ENCODE results near the gene TRIM38. TPM values are rescaled to one million over a fixed set of nuclear protein-coding genes. Genes with fewer than 3 reads are reported as not detected.

Gene TRIM38
- total and polyA plus RNA-seq, 2 donors (not counting 3 experiments of a cell fraction or from before 2014, with no cell fraction given): 5.1 to 13.2 TPM

DNA sequence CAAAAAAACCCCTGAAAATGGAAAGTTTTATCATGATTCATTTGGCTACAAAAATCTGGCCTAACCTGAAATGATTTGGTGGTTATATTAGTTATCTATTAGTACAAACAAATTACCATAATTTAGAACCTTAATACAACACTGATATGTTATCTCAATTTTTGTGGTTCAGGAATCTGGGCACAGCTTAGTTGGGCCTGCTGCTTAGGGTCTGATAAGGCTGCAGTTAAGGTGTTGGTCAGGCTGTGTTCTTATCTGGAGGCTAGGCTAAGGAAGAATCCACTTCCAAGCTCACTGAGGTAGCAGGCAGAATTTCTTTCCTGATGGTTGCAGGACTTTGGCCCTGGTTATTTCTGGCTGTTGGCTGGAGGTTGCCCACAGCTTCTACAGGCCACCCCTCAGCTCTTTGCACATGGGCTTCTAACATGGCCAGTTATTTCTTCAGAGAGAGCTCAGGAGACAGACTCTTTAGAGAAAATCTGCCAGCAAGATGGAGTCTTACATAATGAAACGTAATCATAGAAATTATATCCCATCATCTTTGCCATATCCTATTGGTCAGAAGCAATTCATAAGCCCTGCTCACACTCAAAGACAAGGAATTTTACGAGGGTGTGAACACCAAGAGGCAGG, 11.4 kb downstream of the TRIM38 start:
- no peak overlapping the region for H3K4me2 ChIP-seq (ENCODE audit: insufficient read depth, low read length)
- FAIRE-seq: no peak
- H3K4me1 ChIP-seq (ENCODE audit: control insufficient read depth, extremely low read depth, insufficient read depth, low read length): peaks cover 19% of the 10 kb centered on the region
- TF ChIP-seq EZH2 (IDR thresholded peaks at IDR 0.05; ENCODE audit: borderline replicate concordance, low read depth, low read length, severe bottlenecking): no peak
- TF ChIP-seq JUN (IDR thresholded peaks at IDR 0.05; ENCODE audit: borderline replicate concordance, insufficient read depth, insufficient read length, low read depth): no peak
- TF ChIP-seq MYC (IDR thresholded peaks at IDR 0.05; ENCODE audit: low read depth, low read length): no peak
- TF ChIP-seq POLR2AphosphoS5 (IDR thresholded peaks at IDR 0.05; ENCODE audit: insufficient read depth, low read depth, low read length): no peak
- no peak for TF ChIP-seq GATA2 (IDR thresholded peaks at IDR 0.05; ENCODE audit: insufficient read depth, insufficient read length, low read depth, low read length)
- no peak for TF ChIP-seq POLR2A (IDR thresholded peaks at IDR 0.05; ENCODE audit: low read depth, low read length)
- TF ChIP-seq, protein P1, sequence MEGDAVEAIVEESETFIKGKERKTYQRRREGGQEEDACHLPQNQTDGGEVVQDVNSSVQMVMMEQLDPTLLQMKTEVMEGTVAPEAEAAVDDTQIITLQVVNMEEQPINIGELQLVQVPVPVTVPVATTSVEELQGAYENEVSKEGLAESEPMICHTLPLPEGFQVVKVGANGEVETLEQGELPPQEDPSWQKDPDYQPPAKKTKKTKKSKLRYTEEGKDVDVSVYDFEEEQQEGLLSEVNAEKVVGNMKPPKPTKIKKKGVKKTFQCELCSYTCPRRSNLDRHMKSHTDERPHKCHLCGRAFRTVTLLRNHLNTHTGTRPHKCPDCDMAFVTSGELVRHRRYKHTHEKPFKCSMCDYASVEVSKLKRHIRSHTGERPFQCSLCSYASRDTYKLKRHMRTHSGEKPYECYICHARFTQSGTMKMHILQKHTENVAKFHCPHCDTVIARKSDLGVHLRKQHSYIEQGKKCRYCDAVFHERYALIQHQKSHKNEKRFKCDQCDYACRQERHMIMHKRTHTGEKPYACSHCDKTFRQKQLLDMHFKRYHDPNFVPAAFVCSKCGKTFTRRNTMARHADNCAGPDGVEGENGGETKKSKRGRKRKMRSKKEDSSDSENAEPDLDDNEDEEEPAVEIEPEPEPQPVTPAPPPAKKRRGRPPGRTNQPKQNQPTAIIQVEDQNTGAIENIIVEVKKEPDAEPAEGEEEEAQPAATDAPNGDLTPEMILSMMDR (IDR thresholded peaks at IDR 0.05; ENCODE audit: extremely low read depth in 1 of 2, insufficient read depth in 1 of 2, low read depth in 1 of 2, low read length in 2 of 2): no peak
- no peak for TF ChIP-seq FOS (IDR thresholded peaks at IDR 0.05; ENCODE audit: borderline replicate concordance, insufficient read depth, low read length)
- no peak for TF ChIP-seq MAX (IDR thresholded peaks at IDR 0.05; ENCODE audit: insufficient read depth, insufficient read length)
- POLR2A ChIA-PET: no interaction called here
- dilution Hi-C loops (cut with MboI; ENCODE audit: extremely low pct_ligation_motif_present, low sequenced_read_pairs) (no loop called here), intact Hi-C loops (cut with micrococcal nuclease) (no loop called here)
- no peaks in the 10 kb centered on the region for H4K20me1 ChIP-seq (replicated peaks; ENCODE audit: control insufficient read depth, extremely low read depth, insufficient read depth, low read length)
- H2AFZ ChIP-seq (ENCODE audit: low read depth, low read length): no peak overlapping the region
- H3K4me3 ChIP-seq (replicated peaks in 1 of 3; ENCODE audit: insufficient read depth in 1 of 3, low read depth in 1 of 3, low read length in 3 of 3): no peak overlapping the region
- H3K36me3 ChIP-seq (ENCODE audit: control insufficient read depth in 2 of 2, extremely low read depth in 1 of 2, insufficient read depth in 2 of 2, low read length in 2 of 2): peaks cover 36 to 42% of the 10 kb centered on the region in 2 experiments
- no TSS peak for BruUV-seq (replicated peaks)
- DNase-seq (ENCODE audit: low read depth, low spot score): no peak
- CTCF ChIA-PET: interaction anchor here (0.6 to 2.8 kb wide), 2 partner anchors 19 to 932 kb away, joined by 3 to 8 read pairs; no protein-coding TSS in a partner anchor
- no peaks in the 10 kb centered on the region for H3K9me3 ChIP-seq (replicated peaks; ENCODE audit: control insufficient read depth, insufficient read depth, low read length)
- H3K9ac ChIP-seq (replicated peaks; ENCODE audit: extremely low read depth, insufficient read depth, low read length): no peak overlapping the region
- no peak overlapping the region for H3K27ac ChIP-seq (ENCODE audit: insufficient read depth, low read depth, low read length)
- no peaks in the 10 kb centered on the region for H3K9me1 ChIP-seq (replicated peaks; ENCODE audit: control insufficient read depth, extremely low read depth, insufficient read depth, low read length)
- H3K27me3 ChIP-seq (ENCODE audit: control insufficient read depth in 2 of 2, insufficient read depth in 2 of 2, low read length in 2 of 2): no peaks in the 10 kb centered on the region
- peaks cover 3% of the 10 kb centered on the region for H3K79me2 ChIP-seq (ENCODE audit: control insufficient read depth, insufficient read depth, low read length)

Measured in endothelial cell of umbilical vein (primary cell).